ENCODE data around the gene PLEK2.
"Not testable (repeated sequence)": the region's sequence is repeated elsewhere in the genome, so short reads cannot be mapped to it uniquely, and the experiment has no call there.

Gene PLEK2, protein sequence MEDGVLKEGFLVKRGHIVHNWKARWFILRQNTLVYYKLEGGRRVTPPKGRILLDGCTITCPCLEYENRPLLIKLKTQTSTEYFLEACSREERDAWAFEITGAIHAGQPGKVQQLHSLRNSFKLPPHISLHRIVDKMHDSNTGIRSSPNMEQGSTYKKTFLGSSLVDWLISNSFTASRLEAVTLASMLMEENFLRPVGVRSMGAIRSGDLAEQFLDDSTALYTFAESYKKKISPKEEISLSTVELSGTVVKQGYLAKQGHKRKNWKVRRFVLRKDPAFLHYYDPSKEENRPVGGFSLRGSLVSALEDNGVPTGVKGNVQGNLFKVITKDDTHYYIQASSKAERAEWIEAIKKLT

DNA sequence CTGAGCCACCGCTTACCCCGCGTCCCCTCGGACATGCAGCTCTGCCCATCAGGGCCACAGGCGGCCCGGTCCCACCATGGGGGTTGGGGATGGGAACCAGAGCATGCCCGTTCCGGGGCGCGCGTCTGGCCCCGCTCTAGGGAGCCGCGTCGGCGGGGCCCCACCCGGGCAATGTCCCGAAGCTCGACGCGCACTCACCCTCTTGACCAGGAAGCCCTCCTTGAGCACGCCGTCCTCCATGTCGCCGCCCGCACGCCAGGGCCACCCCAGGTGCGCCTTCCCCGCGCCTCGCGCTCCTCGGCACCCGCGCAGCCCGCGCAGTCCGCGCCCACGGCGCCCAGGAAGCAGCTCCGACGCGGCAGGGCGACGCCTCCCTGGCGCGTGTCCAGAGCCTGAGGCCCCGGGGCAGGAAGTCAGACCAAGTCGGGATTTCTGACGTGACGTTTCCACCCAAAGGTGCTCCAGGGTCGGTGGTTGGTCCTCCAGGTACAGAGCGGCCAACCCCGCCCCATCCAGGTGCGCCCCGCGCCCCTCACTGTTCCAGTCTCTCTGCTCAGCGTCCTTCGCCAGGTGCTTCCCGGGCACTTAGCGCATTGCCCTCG lies at the start of gene PLEK2:
Gene PLEK2, minus strand, starts transcription at position 346 of the 602 bp plus-strand sequence. Its CDS starts 106 bp downstream, at position 240.
- DNase-seq (ENCODE audit: low read depth in 4 of 4, low spot score in 1 of 4): peak in 1 of 4 experiments; percentile 33

DNA sequence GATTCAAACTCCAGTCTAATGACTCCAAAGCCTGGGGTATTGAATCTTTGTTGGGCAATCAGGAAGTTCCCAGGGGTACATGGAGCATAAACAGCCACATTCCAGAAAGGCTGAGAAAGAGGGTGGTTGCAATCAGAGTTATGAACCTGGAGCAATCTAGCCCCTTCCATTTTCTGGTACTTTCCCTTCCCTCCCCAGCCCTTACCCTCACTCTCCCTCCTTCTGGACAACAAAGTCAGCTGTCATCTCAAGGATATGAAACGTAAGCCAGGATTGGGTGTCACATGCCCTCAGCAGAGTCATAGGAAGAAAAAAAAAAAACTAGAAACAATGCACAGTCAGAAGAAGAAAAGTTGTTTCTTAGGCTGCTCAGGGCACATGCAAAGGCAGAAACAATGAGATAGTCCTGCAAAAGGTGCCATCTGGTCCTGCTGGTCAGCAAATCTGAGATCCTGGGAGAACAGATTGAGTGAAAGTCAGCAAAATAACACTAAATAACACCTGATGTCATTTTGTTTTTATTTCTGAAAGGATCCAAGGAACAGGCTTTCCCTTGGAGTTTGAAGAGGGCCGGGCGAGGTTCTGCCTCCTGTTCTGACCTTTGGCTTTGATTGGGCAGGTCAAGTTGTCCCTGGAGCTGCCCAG lies 49.5 kb upstream of the PLEK2 start:
- DNase-seq (ENCODE audit: low read depth in 4 of 4, low spot score in 1 of 4): no peak

DNA sequence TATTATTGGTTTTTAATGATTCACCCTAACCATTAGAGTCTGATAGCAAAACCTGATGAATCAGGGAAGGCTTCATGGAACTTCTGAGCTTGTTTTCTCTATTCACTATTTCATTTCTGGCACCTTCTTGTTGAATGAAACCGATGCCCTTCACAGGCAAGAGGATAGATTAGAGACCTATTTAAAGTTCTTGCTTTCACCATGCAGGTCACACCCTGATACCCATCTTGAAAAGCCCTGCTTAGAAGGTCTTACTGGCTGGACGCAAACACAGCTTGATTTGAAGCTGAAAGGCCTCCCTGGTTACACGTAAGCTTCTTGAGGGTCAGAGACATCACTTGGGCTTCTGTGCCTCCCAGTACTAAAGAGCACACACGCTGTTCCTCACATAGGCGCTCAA lies 47.4 kb upstream of the PLEK2 start:
- no peak for DNase-seq (ENCODE audit: low read depth in 4 of 4, low spot score in 1 of 4)

DNA sequence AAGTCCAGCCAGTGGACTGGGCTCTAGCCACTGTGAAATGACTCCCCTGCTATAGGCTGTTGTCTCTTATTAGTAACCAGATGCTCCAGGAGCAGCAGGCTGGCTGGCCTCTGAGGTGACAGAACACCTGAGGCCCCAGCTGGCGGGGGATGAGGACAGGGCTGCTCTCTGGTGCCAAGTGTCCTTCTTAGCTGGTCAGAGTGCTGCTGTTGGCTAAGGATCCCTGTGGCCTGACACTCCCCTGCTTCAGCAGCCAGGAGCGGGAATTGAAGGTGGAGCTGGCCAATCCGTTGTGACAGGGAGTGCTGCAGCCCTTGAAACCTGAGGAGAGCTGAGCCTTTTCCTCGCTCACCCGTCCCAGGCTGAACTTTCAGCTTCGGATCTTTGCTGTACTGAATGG lies 45.8 kb upstream of the PLEK2 start:
- no peak for DNase-seq (ENCODE audit: low read depth in 4 of 4, low spot score in 1 of 4)

DNA sequence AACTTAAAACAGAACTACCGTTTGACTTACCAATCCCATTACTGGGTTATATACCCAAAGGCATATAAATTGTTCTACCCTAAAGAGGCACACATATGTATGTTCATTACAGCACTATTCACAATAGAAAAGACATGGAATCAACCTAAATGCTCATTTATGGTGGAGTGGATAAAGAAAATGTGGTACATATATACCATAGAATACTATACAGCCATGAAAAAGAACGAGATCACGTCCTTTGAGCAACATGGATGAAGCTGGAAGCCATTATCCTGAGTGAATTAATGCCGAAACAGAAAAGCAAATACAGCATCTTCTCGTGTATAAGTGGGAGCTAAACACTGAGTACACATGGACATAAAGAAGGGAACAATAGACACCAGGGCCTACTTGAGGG lies 44.8 kb upstream of the PLEK2 start:
- no peak for DNase-seq (ENCODE audit: low read depth in 4 of 4, low spot score in 1 of 4)

DNA sequence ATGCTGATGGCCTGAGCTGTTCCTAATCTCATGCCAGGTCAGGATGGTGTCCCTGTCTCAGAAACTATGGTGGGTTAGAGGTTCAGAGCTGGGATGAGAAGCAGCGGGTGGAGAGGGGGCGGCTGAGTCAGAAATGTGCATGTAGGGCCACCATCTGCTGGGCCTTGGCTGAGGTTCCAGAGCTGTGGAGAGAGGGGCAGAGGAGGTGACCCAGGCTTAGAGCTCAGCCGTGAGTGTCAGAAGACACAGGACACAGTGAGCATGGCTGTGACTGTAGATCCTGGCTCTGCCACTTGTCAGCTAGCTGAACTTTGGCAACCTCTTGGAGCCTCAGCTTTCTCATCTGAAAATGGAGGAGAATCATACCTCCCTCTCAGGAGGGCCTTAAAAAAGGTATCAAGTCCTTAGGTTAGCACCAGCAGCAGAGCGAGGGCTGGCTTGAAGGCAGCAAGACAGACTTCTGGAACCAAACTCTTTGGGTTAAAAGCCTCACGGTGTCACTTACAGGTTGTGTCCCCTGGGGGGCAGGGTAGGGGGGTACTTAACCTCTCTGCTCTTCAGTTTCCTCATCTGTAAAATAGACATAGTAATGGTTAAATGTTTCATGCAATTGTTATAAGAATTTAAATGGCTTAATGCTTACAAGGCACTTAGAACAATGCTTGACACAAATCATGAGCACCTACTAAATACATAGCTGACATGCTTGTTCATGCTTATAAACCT lies 41.8 kb upstream of the PLEK2 start:
- no peak for DNase-seq (ENCODE audit: low read depth in 4 of 4, low spot score in 1 of 4)

DNA sequence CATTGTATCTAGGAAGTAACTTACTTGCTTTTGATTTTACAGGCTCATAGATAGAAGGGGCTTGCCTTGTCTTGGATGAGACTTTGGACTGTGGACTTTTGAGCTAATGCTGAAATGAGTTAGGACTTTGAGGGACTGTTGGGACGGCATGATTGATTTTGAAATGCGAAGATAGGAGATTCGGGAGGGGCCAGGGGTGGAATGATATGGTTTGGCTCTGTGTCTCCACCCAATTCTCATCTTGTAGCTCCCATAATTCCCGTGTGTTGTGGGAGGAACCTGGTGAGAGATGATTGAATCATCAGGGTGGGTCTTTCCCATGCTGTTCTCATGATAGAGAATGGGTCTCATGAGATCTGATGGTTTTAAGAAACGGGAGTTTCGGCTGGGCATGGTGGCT lies 39.7 kb upstream of the PLEK2 start:
- not testable (repeated sequence) for DNase-seq (ENCODE audit: low read depth in 4 of 4, low spot score in 1 of 4)

DNA sequence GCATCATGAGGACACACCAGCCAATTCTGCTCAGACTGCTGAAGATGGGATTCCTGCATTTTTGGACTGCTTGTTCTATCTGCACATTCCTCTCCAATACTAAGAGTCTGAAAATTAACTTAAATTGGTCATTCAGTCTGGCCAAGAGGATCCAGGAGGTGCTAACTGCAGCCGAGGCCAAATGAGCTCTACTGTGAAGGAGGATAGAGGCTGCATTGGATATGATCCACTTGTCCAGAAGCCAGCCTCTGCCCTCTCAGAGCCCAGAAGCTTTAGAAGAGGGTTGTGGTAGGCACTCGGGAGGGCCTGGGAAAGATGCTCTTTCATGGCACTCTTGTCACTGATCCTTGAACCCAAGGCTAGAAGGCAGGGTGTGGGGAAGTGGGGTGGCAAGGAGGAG lies 37.1 kb upstream of the PLEK2 start:
- no peak for DNase-seq (ENCODE audit: low read depth in 4 of 4, low spot score in 1 of 4)

DNA sequence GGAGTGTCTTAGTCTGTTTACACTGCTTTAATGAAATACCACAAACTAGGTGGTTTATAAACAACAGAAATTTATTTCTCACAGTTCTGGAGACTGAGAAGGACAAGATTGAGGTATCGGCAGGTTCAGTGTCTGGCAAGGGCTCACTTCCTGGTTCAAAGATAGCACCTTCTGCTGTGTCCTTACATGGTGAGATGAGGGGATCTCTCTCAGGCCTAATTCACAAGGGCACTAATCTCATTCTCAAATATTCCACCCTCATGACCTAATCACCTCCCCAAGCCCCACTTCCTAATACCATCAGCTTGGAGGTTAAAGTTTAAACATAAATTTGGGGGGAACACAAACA lies 35.0 kb upstream of the PLEK2 start:
- no peak for DNase-seq (ENCODE audit: low read depth in 4 of 4, low spot score in 1 of 4)

DNA sequence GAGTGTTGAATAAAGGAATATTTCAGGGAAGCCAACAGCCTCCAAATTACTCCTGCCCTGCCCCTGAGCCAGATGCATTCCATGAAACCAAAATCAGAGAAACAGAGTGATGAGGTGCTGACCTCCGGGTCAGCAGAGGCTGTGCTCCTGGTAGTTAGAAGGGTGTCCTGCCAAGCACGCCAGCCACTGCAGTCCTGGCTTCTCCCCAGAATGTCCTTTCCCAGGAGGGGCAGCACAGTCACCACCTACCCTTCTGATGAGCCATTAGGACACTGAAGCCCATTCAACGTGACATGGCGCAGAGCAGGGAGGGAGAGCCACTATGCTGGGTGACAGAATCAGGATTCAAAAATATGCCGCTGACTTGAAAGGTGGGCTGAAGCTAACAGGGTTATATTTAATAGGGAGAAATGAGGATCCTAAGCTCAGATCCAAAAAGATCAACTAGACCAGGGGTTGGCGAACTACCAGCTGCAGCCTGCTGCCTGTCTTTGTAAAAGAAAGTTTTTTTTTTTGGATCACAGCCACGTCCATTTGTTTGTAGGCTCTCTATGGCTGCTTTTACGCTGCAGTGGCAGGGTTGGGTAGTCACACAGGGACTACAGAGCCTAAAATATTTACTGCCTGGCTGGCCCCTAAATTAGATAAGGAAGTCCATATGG lies 34.5 kb upstream of the PLEK2 start:
- no peak for DNase-seq (ENCODE audit: low read depth in 4 of 4, low spot score in 1 of 4)

DNA sequence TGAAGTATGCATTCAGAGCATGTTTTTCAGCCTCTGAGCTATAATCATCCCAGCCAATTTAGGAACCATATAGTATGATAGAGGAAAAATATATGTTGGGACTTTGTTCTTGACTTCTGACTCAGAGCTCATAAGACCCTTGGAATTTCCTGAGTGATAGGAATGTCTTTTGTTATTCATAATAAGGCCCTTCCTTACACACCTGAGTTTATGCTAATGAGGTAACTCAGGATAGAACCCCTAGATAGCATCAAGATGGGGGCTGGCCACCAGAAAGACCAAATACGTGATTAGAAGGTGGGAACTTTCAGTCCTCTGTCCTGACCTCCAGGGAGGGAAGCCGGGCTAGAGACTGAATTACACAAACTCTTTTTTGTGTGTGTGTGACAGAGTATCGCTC lies 32.4 kb upstream of the PLEK2 start:
- DNase-seq (ENCODE audit: low read depth in 4 of 4, low spot score in 1 of 4): no peak

DNA sequence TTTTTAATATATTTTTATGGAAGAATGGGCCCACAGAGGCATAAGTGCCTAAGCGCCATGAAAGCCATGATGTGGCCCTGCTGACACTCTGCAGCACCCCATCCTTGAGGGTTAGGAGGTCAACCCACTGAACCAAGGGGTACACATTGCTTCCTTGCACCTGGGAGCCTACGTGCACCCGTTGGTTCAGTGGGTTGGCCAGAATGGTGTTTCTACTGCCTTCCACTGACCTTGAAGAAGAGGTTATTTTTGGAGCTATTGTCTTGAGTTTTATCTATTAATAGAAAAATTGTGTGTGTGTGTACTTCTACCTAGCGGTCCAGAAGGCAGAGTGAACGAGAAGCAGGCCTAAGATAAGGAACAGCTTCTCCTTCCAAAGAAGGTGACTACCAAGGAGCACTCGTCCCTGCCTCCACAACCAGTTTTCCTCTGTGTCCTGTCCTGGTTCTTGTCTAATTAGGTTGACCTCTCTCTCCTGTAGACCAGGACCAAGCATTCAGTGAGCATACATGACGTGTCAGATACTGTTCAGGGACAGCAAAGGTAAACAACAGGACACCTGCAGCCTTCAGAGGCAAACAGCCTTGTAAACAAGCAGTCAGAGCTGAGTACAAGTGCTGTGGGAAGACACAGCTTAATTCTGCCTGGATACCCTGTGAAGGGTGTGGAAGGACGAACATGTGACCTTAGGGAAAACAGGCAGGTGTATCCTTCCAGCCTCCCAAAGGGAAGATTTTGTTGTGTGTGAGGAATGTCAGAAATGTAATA lies 30.4 kb upstream of the PLEK2 start:
- DNase-seq (ENCODE audit: low read depth in 4 of 4, low spot score in 1 of 4): no peak

DNA sequence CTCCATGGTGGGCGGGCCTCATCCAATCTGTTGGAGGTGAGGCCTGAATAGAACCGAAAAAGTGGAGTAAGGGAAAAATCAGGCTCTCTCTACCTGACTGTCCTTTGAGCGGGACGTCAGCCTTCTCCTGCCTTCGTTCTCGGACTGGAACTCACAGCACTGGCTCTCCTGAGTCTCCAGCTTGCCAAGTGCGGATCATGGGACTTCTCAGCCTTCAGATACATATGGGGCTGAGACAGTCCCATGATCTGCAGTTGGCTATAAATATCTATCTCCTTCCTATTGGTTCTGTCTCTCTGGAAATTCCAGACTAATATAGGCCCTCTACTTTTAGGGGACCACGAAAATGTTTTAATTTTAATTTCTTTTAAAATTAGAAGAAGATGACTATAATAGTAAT lies 29.7 kb upstream of the PLEK2 start:
- DNase-seq (ENCODE audit: low read depth in 4 of 4, low spot score in 1 of 4): no peak

DNA sequence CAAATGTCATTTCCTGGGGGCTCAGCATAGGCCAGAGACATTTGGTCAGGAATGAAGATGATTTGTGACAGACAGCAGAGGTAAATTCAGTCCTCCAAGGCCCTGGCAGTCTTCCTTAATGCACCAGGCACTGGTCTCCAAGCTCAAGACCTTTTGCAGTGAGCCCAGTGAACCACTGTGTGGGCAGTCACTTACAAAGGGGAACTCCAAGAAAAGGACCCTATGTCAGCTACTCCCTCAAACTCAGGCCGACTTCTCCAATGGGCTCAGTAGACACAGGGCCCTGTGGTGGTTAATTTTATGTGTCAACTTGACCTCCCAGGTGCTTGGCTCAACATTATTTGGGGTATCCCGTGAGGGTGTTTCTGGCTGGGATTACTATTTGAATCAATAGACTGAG lies 29.3 kb upstream of the PLEK2 start:
- no peak for DNase-seq (ENCODE audit: low read depth in 4 of 4, low spot score in 1 of 4)

DNA sequence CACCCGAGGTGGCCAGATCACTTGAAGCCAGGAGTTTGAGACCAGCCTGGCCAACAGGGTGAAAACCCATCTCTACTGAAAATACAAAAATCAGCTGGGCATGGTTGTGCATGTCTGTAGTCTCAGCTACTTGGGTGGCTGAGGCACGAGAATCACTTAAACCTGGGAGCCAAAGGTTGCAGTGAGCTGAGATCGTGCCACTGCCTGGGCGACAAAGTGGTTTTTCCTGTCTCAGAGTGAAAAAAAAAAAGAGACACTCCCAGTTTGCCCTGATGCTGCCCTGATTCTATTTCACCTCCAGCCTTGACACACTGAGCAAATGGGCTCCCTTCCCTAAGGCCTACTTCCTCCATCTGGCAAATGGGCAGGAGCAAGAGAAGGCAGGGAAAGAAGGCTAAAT lies 28.5 kb upstream of the PLEK2 start:
- no peak for DNase-seq (ENCODE audit: low read depth in 4 of 4, low spot score in 1 of 4)

DNA sequence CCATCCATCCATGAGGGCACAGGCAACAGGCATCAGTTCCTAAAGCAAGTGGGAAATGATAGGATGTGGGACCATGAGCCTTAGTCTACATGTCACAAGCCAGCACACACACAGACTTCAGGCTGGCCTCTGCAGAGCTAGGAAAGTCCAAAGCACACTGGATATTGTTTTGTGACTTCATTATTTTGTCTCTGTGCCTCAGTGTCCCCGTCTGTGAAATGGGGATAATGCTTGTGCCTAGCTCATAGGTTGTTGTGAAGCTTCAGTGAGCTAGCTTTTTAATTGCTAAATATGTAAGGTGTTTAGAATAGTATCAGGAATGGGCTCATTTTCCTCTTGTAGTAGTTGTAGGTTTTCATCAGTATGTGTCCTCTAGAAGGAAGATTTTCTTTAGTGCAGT lies 27.0 kb upstream of the PLEK2 start:
- DNase-seq (ENCODE audit: low read depth in 4 of 4, low spot score in 1 of 4): no peak

DNA sequence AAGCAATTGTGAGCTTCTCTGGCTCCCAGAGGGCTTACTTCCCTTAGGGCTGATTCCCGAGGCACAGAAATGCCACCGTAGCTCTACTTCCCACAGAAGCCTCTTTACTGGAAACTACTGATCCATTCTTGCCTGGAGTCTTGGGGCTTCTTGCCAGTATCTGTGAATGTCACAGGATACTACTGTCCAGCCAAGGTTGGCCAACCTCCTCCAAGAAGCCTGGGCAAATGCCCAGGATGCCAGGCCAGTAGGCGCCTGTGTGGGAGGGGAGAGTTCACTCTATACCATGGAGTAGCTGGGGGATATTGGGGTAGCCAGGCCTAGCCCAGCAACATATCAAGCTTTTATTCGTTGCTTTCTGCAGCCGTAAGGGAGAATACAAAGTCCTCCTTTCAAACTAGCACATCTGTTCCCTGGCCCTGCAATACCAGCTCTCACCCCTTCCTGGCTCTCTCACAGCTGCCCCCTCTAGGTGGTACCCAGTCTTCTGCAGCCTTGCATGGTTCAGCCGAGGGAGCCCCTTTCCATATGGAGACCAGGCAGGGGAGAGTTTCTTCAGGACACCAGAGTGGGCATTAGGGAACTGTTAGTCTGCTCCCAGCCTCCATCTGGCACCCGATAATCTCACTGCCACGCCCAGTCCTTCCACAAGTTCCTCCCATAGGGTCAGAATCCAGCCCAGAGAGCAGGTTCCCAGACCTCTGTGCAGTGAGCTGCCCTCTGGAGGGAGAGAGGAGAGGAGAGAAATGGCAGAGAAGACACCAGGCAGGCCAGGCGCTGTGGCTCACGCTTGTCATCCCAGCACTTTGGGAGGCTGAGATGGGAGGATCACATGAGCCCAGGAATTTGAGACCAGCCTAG lies 24.3 kb upstream of the PLEK2 start:
- DNase-seq (ENCODE audit: low read depth in 4 of 4, low spot score in 1 of 4): no peak

DNA sequence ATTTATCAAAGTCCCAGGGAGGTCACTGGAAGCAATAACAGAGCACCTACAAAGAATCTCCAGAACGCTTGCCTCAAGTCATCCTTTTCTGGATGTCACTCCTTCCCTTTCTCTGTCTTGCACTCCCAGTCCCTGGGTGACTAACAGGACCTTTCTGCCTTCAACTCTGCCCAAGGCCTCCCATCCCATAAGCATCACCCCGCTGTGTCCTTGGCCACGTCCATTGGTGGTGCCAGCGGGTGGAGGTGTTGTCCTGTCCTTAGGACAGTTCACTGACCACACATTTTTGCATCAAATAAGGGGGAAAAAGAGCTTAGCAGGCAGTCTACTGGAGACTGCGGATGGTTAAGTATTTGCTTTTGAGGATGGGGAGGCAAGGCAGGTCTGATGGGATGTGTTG lies 23.6 kb upstream of the PLEK2 start:
- DNase-seq (ENCODE audit: low read depth in 4 of 4, low spot score in 1 of 4): no peak

DNA sequence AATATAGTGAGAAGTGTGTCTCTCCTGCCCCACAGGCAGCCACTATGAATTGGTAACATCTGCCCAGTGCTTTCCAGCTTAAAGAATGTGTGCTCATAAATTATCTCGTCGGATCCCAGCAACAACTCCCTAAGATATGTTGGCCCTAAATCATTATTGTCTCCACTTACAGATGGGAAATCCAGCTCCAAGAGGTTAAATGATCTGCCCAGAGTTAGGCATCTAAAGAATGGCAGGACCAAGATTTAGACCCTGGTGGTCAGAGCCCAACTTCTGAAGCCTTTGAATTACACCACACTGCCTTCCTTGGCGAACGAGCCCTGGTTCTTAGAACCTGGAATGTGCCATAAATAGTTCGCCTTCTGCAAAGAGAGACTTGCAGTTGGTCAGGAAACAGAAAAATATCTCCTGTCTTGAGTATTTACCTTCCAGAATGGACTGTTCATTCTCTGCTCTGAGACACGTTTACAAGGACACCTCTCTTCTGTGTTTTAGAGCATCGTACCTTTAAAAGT lies 20.1 kb upstream of the PLEK2 start:
- DNase-seq (ENCODE audit: low read depth in 4 of 4, low spot score in 1 of 4): no peak
